Left renal cortex interstitium (tissue), 4 donors: ENCODE data around the gene PARK7. TPM values are rescaled to one million over a fixed set of nuclear protein-coding genes. Genes with fewer than 3 reads are reported as not detected.

ENCODE experiments used
- polyA plus RNA-seq, 4 donors: library from polyadenylated mRNA; unstranded; fragments of 120-200 nt; gene quantifications; one replicate each; pipeline ENCODE4 v1.2.1, GENCODE V29; 2013; ENCODE audit not compliant: insufficient read length in 4 of 4

PARK7 gene
- polyA plus RNA-seq, 4 donors, result 280 to 378 (median 329) TPM

Other genes starting within 250 kb of the PARK7 start
- gene VAMP3, start 190.4 kb upstream of the PARK7 start, polyA plus RNA-seq, result 100 to 1,000 TPM in 2 of 4 donors, 10 to 100 TPM in 2; 93.9 to 108 (median 101) TPM
- gene PER3, start 177.4 kb upstream of the PARK7 start, polyA plus RNA-seq, result 10 to 100 TPM; 11.5 to 16.5 (median 14.3) TPM
- under 1 TPM in 1 of 4 donors, not detected in 3; 0.61 TPM for gene UTS2, start 108.6 kb upstream of the PARK7 start, polyA plus RNA-seq
- gene TNFRSF9, start 20.9 kb upstream of the PARK7 start, polyA plus RNA-seq, result under 1 TPM; 0.10 to 0.17 (median 0.15) TPM
- gene ERRFI1, start 64.6 kb downstream of the PARK7 start, polyA plus RNA-seq, result 10 to 100 TPM; 18.9 to 24.8 (median 20.6) TPM